Mesenteric fat pad (tissue), 1 donor: ENCODE measurements around the gene VTN. TPM values are rescaled to one million over a fixed set of nuclear protein-coding genes. Genes with fewer than 3 reads are reported as not detected.

Experiments used
- DNase-seq: peaks from one replicate; pipeline ENCODE4 v3.0.0-alpha.2; 2020; ENCODE audit warnings: low spot score
- total RNA-seq: library from RNA; stranded (reverse); fragmentation: NEBNext Ultra II Directional; extraction: Animal tissue kit (Norgen Biotek cat#: 25700); gene quantifications from one replicate; pipeline ENCODE4 v1.2.1, GENCODE V29; 2021
- donor health status: DM: yes; HTN: yes; CAD: no.

VTN gene
- total RNA-seq, 1 donor from 2014 or later: 2.1 TPM

GRCh38 chr17:28396635-28397239, 26.6 kb upstream of the VTN start:
- no peak for DNase-seq

GRCh38 chr17:28395968-28396367, 25.9 kb upstream of the VTN start:
- no peak for DNase-seq

- DNase-seq: no peak
Observed at GRCh38 chr17:28395426-28395825, 25.3 kb upstream of the VTN start.

GRCh38 chr17:28394337-28395116, 24.4 kb upstream of the VTN start:
- DNase-seq: no peak

GRCh38 chr17:28392491-28392890, 22.4 kb upstream of the VTN start:
- DNase-seq: peak; percentile 87

- DNase-seq: peak; percentile 53
Observed at GRCh38 chr17:28391401-28391800, 21.3 kb upstream of the VTN start.

GRCh38 chr17:28390984-28391383, 20.9 kb upstream of the VTN start:
- no peak for DNase-seq

- DNase-seq: no peak
Observed at GRCh38 chr17:28390563-28390962, 20.5 kb upstream of the VTN start.

GRCh38 chr17:28390141-28390540, 20.0 kb upstream of the VTN start:
- DNase-seq: no peak

GRCh38 chr17:28388106-28388505, 18.0 kb upstream of the VTN start:
- DNase-seq: peak; percentile 45

- DNase-seq: no peak
Observed at GRCh38 chr17:28386391-28386790, 16.3 kb upstream of the VTN start.

GRCh38 chr17:28385406-28385805, 15.3 kb upstream of the VTN start:
- no peak for DNase-seq

- DNase-seq: no peak
Observed at GRCh38 chr17:28385037-28385400, 14.9 kb upstream of the VTN start.

GRCh38 chr17:28384281-28385036, 14.4 kb upstream of the VTN start:
- DNase-seq: no peak

- DNase-seq: no peak
Observed at GRCh38 chr17:28381141-28381825, 11.2 kb upstream of the VTN start.

- DNase-seq: no peak
Observed at GRCh38 chr17:28379814-28380801, 10.0 kb upstream of the VTN start.

GRCh38 chr17:28372945-28373274, 2.8 kb upstream of the VTN start:
- no peak for DNase-seq

GRCh38 chr17:28372203-28372944, 2.3 kb upstream of the VTN start:
- no peak for DNase-seq

- no peak for DNase-seq
Observed at GRCh38 chr17:28371245-28372202, 1.4 kb upstream of the VTN start, which contains the start of gene SARM1. Gene SARM1, plus strand, starts transcription at chr17:28371694. Its CDS starts 339 bp downstream, at chr17:28372033.
